Left colon (tissue), 2 donors: ENCODE results near the gene BDH1. TPM values are rescaled to one million over a fixed set of nuclear protein-coding genes. Genes with fewer than 3 reads are reported as not detected.
A peak's percentile ranks its signal among the peaks of the same experiment; 100 is the strongest.
"Not testable (repeated sequence)": the region's sequence is repeated elsewhere in the genome, so short reads cannot be mapped to it uniquely, and the experiment has no call there.

ENCODE experiments used
- ATAC-seq: fragments of 200-7000 bp; cut with Tn5 transposase; one replicate; pipeline ENCODE4 v1.9.1; 2020; ENCODE audit warnings: mild to moderate bottlenecking, moderate library complexity
- DNase-seq, 2 donors: peaks; one replicate each; pipeline ENCODE4 v3.0.0-alpha.2; 2020
- intact Hi-C, 2 donors: fragments of 100-400 bp; cut with DNase I in 1 of 2; cut with micrococcal nuclease in 1 of 2; formaldehyde crosslinking; loops; one replicate each; pipeline versions ENCODE4 v1.11.2 to v1.14.0; 2022; cut with DNase I, micrococcal nuclease
- total RNA-seq, 2 donors: library from RNA; stranded (reverse); fragmentation: NEBNext Ultra II Directional; extraction: Animal tissue kit (Norgen Biotek cat#: 25700); gene quantifications; one replicate each; pipeline ENCODE4 v1.2.1, GENCODE V29; 2021
- donor health status: DM: no; HTN: no; CAD: no.
- donor health status: DM: yes; HTN: yes; CAD: no.

The BDH1 gene
- total RNA-seq, 2 donors from 2014 or later = 161 to 208 TPM

- ATAC-seq (no peak), DNase-seq (no peak)
- intact Hi-C loops = no loop called here
Measured at GRCh38 chr3:197528190-197528589, 27.6 kb downstream of the BDH1 start.

GRCh38 chr3:197527569-197527968 is 28.2 kb downstream of the BDH1 start:
- ATAC-seq (no peak), DNase-seq (no peak)
- intact Hi-C loops = no loop called here

GRCh38 chr3:197525706-197526105 is 30.1 kb downstream of the BDH1 start:
- ATAC-seq (no peak), DNase-seq (peak in 1 of 2 donors; percentile 25)
- intact Hi-C loops = no loop called here

GRCh38 chr3:197524128-197524527 is 31.6 kb downstream of the BDH1 start:
- ATAC-seq (no peak), DNase-seq (no peak)
- intact Hi-C loops = no loop called here

GRCh38 chr3:197523526-197523925 is 32.2 kb downstream of the BDH1 start:
- ATAC-seq = no peak

GRCh38 chr3:197522881-197523441 is 32.8 kb downstream of the BDH1 start:
- no peak for DNase-seq
- intact Hi-C loops = no loop called here
- ATAC-seq = no peak

More at GRCh38 chr3:197523526-197523925, 32.2 kb downstream of the BDH1 start:
- intact Hi-C loops = no loop called here
- DNase-seq = peak in 1 of 2 donors; percentile 27

GRCh38 chr3:197522183-197522715 is 33.5 kb downstream of the BDH1 start:
- intact Hi-C loops = no loop called here
- DNase-seq (peak; percentile 90 to 96), ATAC-seq (peak; percentile 67)

- intact Hi-C loops = no loop called here
- ATAC-seq (no peak), DNase-seq (peak in 1 of 2 donors; percentile 36)
Measured at GRCh38 chr3:197521277-197522182, 34.2 kb downstream of the BDH1 start.

- intact Hi-C loops = no loop called here
- peak; percentile 79 to 91 for DNase-seq
- ATAC-seq = peak; percentile 79
Measured at GRCh38 chr3:197520311-197521276, 35.2 kb downstream of the BDH1 start.

- DNase-seq (no peak), ATAC-seq (no peak)
- intact Hi-C loops = no loop called here
Measured at GRCh38 chr3:197519801-197520211, 36.0 kb downstream of the BDH1 start.

- ATAC-seq = no peak
- intact Hi-C loops = no loop called here
- no peak for DNase-seq
Measured at GRCh38 chr3:197518881-197519421, 36.8 kb downstream of the BDH1 start.

- DNase-seq, intact Hi-C loops, ATAC-seq: not testable (repeated sequence)
Measured at GRCh38 chr3:197517922-197518683, 37.7 kb downstream of the BDH1 start.

GRCh38 chr3:197516890-197517606 is 38.7 kb downstream of the BDH1 start:
- DNase-seq, intact Hi-C loops, ATAC-seq: not testable (repeated sequence)

GRCh38 chr3:197516517-197516889 is 39.3 kb downstream of the BDH1 start:
- ATAC-seq (no peak), DNase-seq (no peak)
- intact Hi-C loops = no loop called here

- intact Hi-C loops = loop anchor here in 1 of 2 donors (5.0 kb wide), 1 partner anchor 258 kb away; no protein-coding TSS in a partner anchor
- ATAC-seq (no peak), DNase-seq (no peak)
Measured at GRCh38 chr3:197514786-197515355, 40.9 kb downstream of the BDH1 start.

- intact Hi-C loops = loop anchor here in 1 of 2 donors (5.0 kb wide), 1 partner anchor 257 kb away; no protein-coding TSS in a partner anchor
- DNase-seq (peak in 1 of 2 donors; percentile 21), ATAC-seq (no peak)
Measured at GRCh38 chr3:197513953-197514785, 41.6 kb downstream of the BDH1 start.
